HG02885 (cell line): ENCODE data around the gene CCDC12.

Experiments
- ATAC-seq: cut with Tn5 transposase; IDR thresholded peaks from one replicate; pipeline ENCODE4 v1.9.1; 2021; ENCODE audit warnings: mild to moderate bottlenecking; ENCODE audit not compliant: unreplicated experiment, poor library complexity

Gene CCDC12

GRCh38 chr3:46943237-46944187, 33.0 kb downstream of the CCDC12 start:
- no peak for ATAC-seq

GRCh38 chr3:46942481-46943236, 33.9 kb downstream of the CCDC12 start:
- ATAC-seq, result no peak

- ATAC-seq, result no peak
Observed at GRCh38 chr3:46942076-46942475, 34.5 kb downstream of the CCDC12 start.

GRCh38 chr3:46939578-46940445, 36.7 kb downstream of the CCDC12 start:
- no peak for ATAC-seq

GRCh38 chr3:46938118-46938517, 38.4 kb downstream of the CCDC12 start:
- ATAC-seq, result no peak

GRCh38 chr3:46936733-46937250, 39.8 kb downstream of the CCDC12 start:
- ATAC-seq, result no peak

- ATAC-seq, result no peak
Observed at GRCh38 chr3:46935989-46936558, 40.5 kb downstream of the CCDC12 start.

GRCh38 chr3:46935168-46935858, 41.2 kb downstream of the CCDC12 start:
- no peak for ATAC-seq

GRCh38 chr3:46934498-46935167, 41.9 kb downstream of the CCDC12 start:
- ATAC-seq, result no peak

- ATAC-seq, result no peak
Observed at GRCh38 chr3:46934072-46934471, 42.5 kb downstream of the CCDC12 start.

- ATAC-seq, result no peak
Observed at GRCh38 chr3:46933261-46933660, 43.3 kb downstream of the CCDC12 start.

GRCh38 chr3:46932455-46933225, 43.9 kb downstream of the CCDC12 start:
- no peak for ATAC-seq

- ATAC-seq, result no peak
Observed at GRCh38 chr3:46931631-46932331, 44.8 kb downstream of the CCDC12 start.

GRCh38 chr3:46930945-46931403, 45.6 kb downstream of the CCDC12 start:
- ATAC-seq, result no peak

GRCh38 chr3:46930166-46930944, 46.2 kb downstream of the CCDC12 start:
- ATAC-seq, result no peak

GRCh38 chr3:46929324-46929723, 47.2 kb downstream of the CCDC12 start:
- ATAC-seq, result no peak

GRCh38 chr3:46928282-46928681, 48.3 kb downstream of the CCDC12 start:
- ATAC-seq, result no peak
